Trophoblast cell (in vitro differentiated cells and primary cell): ENCODE data around the gene SPI1.

Source experiments
- DNase-seq, 2 donors: peaks; one replicate each; pipeline ENCODE4 v3.0.0-alpha.2; 2016
- H2AFZ ChIP-seq: 2 replicates; pipeline ENCODE4 v1.6.1; 2013; ENCODE audit warnings: low read length, moderate library complexity, mild to moderate bottlenecking; ENCODE audit not compliant: insufficient read depth, poor library complexity
- H2AK5ac ChIP-seq: 2 replicates; pipeline ENCODE4 v1.6.1; 2013; ENCODE audit warnings: mild to moderate bottlenecking, low read length
- H2BK120ac ChIP-seq: 2 replicates; pipeline ENCODE4 v1.6.1; 2013; ENCODE audit warnings: low read length, mild to moderate bottlenecking, moderate library complexity; ENCODE audit not compliant: insufficient read depth, poor library complexity
- H2BK12ac ChIP-seq: 2 replicates; pipeline ENCODE4 v1.6.1; 2013; ENCODE audit warnings: mild to moderate bottlenecking, low read length, moderate library complexity
- H2BK5ac ChIP-seq: 2 replicates; pipeline ENCODE4 v1.6.1; 2013; ENCODE audit warnings: low read length, low read depth, moderate library complexity, mild to moderate bottlenecking; ENCODE audit not compliant: poor library complexity
- H3K14ac ChIP-seq: 2 replicates; pipeline ENCODE4 v1.6.1; 2013; ENCODE audit warnings: mild to moderate bottlenecking, low read length
- H3K18ac ChIP-seq: 2 replicates; pipeline ENCODE4 v1.6.1; 2013; ENCODE audit warnings: mild to moderate bottlenecking, low read length
- H3K23ac ChIP-seq: 2 replicates; pipeline ENCODE4 v1.6.1; 2013; ENCODE audit warnings: low read length
- H3K27ac ChIP-seq: 2 replicates; pipeline ENCODE4 v1.5.1; 2013; ENCODE audit warnings: low read depth, mild to moderate bottlenecking, inconsistent platforms, low read length, moderate library complexity
- H3K27me3 ChIP-seq: 2 replicates; pipeline ENCODE4 v1.6.1; 2013; ENCODE audit warnings: inconsistent platforms, mild to moderate bottlenecking, low read length, moderate library complexity; ENCODE audit not compliant: insufficient read depth
- H3K36me3 ChIP-seq, 2 experiments: 1 replicate in 1 of 2; 2 replicates in 1 of 2; pipeline ENCODE4 v1.6.1; 2013; ENCODE audit warnings: low read length in 2 of 2, mild to moderate bottlenecking in 2 of 2, moderate library complexity in 1 of 2; ENCODE audit not compliant: insufficient read depth in 2 of 2, control insufficient read depth in 1 of 2
- H3K4ac ChIP-seq: 2 replicates; pipeline ENCODE4 v1.6.1; 2013; ENCODE audit warnings: low read depth, mild to moderate bottlenecking, low read length, moderate library complexity
- H3K4me1 ChIP-seq, 2 experiments: 1 replicate in 1 of 2; 2 replicates in 1 of 2; pipeline ENCODE4 v1.6.1; 2013; ENCODE audit warnings: low read length in 2 of 2, mild to moderate bottlenecking in 2 of 2, moderate library complexity in 1 of 2; ENCODE audit not compliant: insufficient read depth in 2 of 2, control insufficient read depth in 1 of 2
- H3K4me2 ChIP-seq: 2 replicates; pipeline ENCODE4 v1.6.1; 2013; ENCODE audit warnings: inconsistent platforms, mild to moderate bottlenecking, low read length, moderate library complexity
- H3K4me3 ChIP-seq: 2 replicates; pipeline ENCODE4 v1.5.1; 2013; ENCODE audit warnings: mild to moderate bottlenecking, low read depth, low read length, inconsistent platforms
- H3K79me1 ChIP-seq: one replicate; pipeline ENCODE4 v1.6.1; 2013; ENCODE audit warnings: low read length
- H3K79me2 ChIP-seq: 2 replicates; pipeline ENCODE4 v1.6.1; 2013; ENCODE audit warnings: low read length, mild to moderate bottlenecking; ENCODE audit not compliant: control insufficient read depth, insufficient read depth, poor library complexity
- H3K9ac ChIP-seq: 2 replicates; pipeline ENCODE4 v1.6.1; 2013; ENCODE audit warnings: mild to moderate bottlenecking, low read length
- H3K9me3 ChIP-seq: 2 replicates; pipeline ENCODE4 v1.6.1; 2013; ENCODE audit warnings: low read depth, mild to moderate bottlenecking, control low read depth, inconsistent platforms, low read length; ENCODE audit not compliant: insufficient read depth
- H4K12ac ChIP-seq: 2 replicates; pipeline ENCODE4 v1.6.1; 2013; ENCODE audit warnings: low read depth, mild to moderate bottlenecking, low read length, moderate library complexity
- H4K8ac ChIP-seq: 2 replicates; pipeline ENCODE4 v1.6.1; 2013; ENCODE audit warnings: low read depth, mild to moderate bottlenecking, low read length, moderate library complexity
- H4K91ac ChIP-seq: one replicate; pipeline ENCODE4 v1.6.1; 2013; ENCODE audit warnings: low read depth, mild to moderate bottlenecking, low read length, moderate library complexity
- WGBS: extraction: QIAGEN DNeasy Blood & Tissue Kit; methylation state at CpG from one replicate; pipeline ENCODE4 v1.1.7; 2013; ENCODE audit warnings: missing lambda C conversion rate; ENCODE audit not compliant: insufficient read length, insufficient coverage; ENCODE audit errors: extremely low coverage; 5-methylcytosine and 5-hydroxymethylcytosine counted together

Gene SPI1

GRCh38 chr11:47369676-47370075 lies 8.7 kb downstream of the SPI1 start:
- no peak overlapping the region for H3K18ac ChIP-seq
- DNase-seq = no peak
- H2BK120ac ChIP-seq = no peak overlapping the region
- H3K23ac ChIP-seq = no peak overlapping the region
- peaks cover 5% of the 10 kb centered on the region in 2 experiments for H3K4me1 ChIP-seq
- no peak overlapping the region for H2AFZ ChIP-seq
- H3K4me3 ChIP-seq = no peak overlapping the region
- no peak overlapping the region for H2BK12ac ChIP-seq
- no peak overlapping the region for H4K91ac ChIP-seq
- no peaks in the 10 kb centered on the region for H3K79me1 ChIP-seq
- H3K79me2 ChIP-seq = no peaks in the 10 kb centered on the region
- no peak overlapping the region for H3K14ac ChIP-seq
- H3K9me3 ChIP-seq = no peaks in the 10 kb centered on the region
- no peak overlapping the region for H3K4me2 ChIP-seq
- H3K4ac ChIP-seq = no peak overlapping the region
- H3K27ac ChIP-seq = no peak overlapping the region
- H4K12ac ChIP-seq = no peak overlapping the region
- H3K27me3 ChIP-seq = no peaks in the 10 kb centered on the region
- no peak overlapping the region for H4K8ac ChIP-seq
- H2AK5ac ChIP-seq = no peak overlapping the region
- WGBS = no CpG with 5 or more reads among the region's 3 CpGs
- no peaks in the 10 kb centered on the region for H3K36me3 ChIP-seq
- no peak overlapping the region for H2BK5ac ChIP-seq
- no peak overlapping the region for H3K9ac ChIP-seq

GRCh38 chr11:47366020-47366490 lies 12.3 kb downstream of the SPI1 start:
- Histone ChIP-seq H3K18ac (no peak overlapping the region), H3K27ac (no peak overlapping the region), H2BK5ac (no peak overlapping the region), H4K91ac (no peak overlapping the region), H2AFZ (no peak overlapping the region), H3K27me3 (no peaks in the 10 kb centered on the region), H3K36me3 (no peaks in the 10 kb centered on the region), H3K14ac (no peak overlapping the region), H3K9ac (no peak overlapping the region), H3K4me3 (no peak overlapping the region), H2AK5ac (no peak overlapping the region), H3K4me1 (no peaks in the 10 kb centered on the region), H3K4ac (no peak overlapping the region), H4K8ac (no peak overlapping the region), H2BK120ac (no peak overlapping the region), H2BK12ac (no peak overlapping the region), H3K23ac (no peak overlapping the region), H3K79me1 (no peaks in the 10 kb centered on the region), H3K79me2 (no peaks in the 10 kb centered on the region), H4K12ac (no peak overlapping the region), H3K9me3 (no peaks in the 10 kb centered on the region), H3K4me2 (no peak overlapping the region)
- WGBS = no CpG with 5 or more reads among the region's 1 CpG
- DNase-seq = no peak

DNA sequence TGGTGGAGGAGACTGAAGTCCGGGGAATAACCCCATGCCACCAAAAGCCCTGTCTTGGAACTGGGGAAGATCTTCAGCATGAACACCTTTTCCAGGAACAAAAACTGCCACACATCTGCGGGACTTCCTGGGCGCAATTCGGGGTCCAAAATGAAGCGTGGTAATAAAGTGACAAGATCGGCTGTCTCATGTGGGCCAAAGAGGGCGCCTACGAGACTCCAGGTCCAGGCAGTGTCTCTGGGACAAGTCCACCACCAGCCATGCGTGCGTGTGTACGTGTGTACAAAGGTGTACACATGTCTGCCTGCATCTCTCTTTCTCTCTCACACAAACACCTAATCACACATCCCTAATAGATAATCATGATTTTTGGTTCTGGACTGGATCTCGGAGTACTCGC lies 16.9 kb downstream of the SPI1 start:
- Histone ChIP-seq H3K27ac (no peak overlapping the region), H3K18ac (no peak overlapping the region), H3K27me3 (no peaks in the 10 kb centered on the region), H3K14ac (no peak overlapping the region), H3K9me3 (peaks cover 14% of the 10 kb centered on the region), H3K79me2 (no peaks in the 10 kb centered on the region), H3K23ac (no peak overlapping the region), H4K8ac (no peak overlapping the region), H2AK5ac (no peak overlapping the region), H3K36me3 (no peaks in the 10 kb centered on the region), H3K4me1 (no peaks in the 10 kb centered on the region), H3K9ac (no peak overlapping the region), H3K79me1 (no peaks in the 10 kb centered on the region), H3K4me2 (no peak overlapping the region), H2BK5ac (no peak overlapping the region), H2AFZ (no peak overlapping the region), H3K4me3 (no peak overlapping the region), H2BK12ac (no peak overlapping the region), H3K4ac (no peak overlapping the region), H4K12ac (no peak overlapping the region), H2BK120ac (no peak overlapping the region), H4K91ac (no peak overlapping the region)
- no peak for DNase-seq
- WGBS = no CpG with 5 or more reads among the region's 13 CpGs

DNA sequence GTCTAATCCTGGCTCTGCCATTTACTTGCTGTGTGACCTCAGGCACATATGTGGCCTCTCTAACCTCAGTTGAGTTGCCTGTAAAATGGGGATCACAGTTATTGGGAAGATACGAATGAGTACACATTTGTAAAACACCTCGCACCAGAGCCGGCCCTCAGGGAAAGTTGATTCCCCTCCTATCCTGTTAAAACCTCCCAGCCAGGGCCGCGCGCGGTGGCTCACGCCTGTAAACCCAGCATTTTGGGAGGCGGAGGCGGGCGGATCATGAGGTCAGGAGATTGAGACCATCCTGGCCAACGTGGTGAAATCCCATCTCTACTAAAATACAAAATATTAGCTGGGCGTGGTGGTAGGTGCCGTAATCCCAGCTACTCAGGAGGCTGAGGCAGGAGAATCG lies 18.0 kb downstream of the SPI1 start:
- Histone ChIP-seq H3K79me1 (no peaks in the 10 kb centered on the region), H3K27me3 (no peaks in the 10 kb centered on the region)

More for the DNA sequence above, 18.0 kb downstream of the SPI1 start:
- no peak overlapping the region for H3K18ac ChIP-seq
- H2BK12ac ChIP-seq = no peak overlapping the region
- DNase-seq = no peak
- no peak overlapping the region for H3K23ac ChIP-seq
- no peaks in the 10 kb centered on the region for H3K79me2 ChIP-seq
- H4K91ac ChIP-seq = no peak overlapping the region
- H3K14ac ChIP-seq = no peak overlapping the region
- H3K4ac ChIP-seq = no peak overlapping the region
- WGBS = no CpG with 5 or more reads among the region's 15 CpGs
- no peak overlapping the region for H2BK120ac ChIP-seq
- H4K8ac ChIP-seq = no peak overlapping the region
- no peak overlapping the region for H4K12ac ChIP-seq
- peaks cover 0 to 4% of the 10 kb centered on the region in 2 experiments for H3K4me1 ChIP-seq
- H3K4me2 ChIP-seq = no peak overlapping the region
- peaks cover 22% of the 10 kb centered on the region for H3K9me3 ChIP-seq
- no peak overlapping the region for H3K9ac ChIP-seq
- no peak overlapping the region for H3K27ac ChIP-seq
- no peak overlapping the region for H2AK5ac ChIP-seq
- H2BK5ac ChIP-seq = no peak overlapping the region
- H2AFZ ChIP-seq = no peak overlapping the region
- H3K36me3 ChIP-seq = no peaks in the 10 kb centered on the region
- H3K4me3 ChIP-seq = no peak overlapping the region
